SU-DHL-6 (cell line): ENCODE data around the gene LBH.

ENCODE experiments used
- H2AFZ ChIP-seq: fragments of 200-600 bp; sonication (generic); 2 replicates; pipeline ENCODE4 v1.6.1; 2014; ENCODE audit warnings: low read depth, mild to moderate bottlenecking, moderate library complexity, mixed read lengths, antibody characterized with exemption, low read length; ENCODE audit not compliant: severe bottlenecking
- H3F3A ChIP-seq: fragments of 200-600 bp; shearing (Covaris generic); 2 replicates; pipeline ENCODE4 v1.6.0; 2016; ENCODE audit warnings: antibody characterized with exemption, mild to moderate bottlenecking; ENCODE audit not compliant: insufficient read depth
- H3K27ac ChIP-seq: fragments of 200-600 bp; sonication (generic); 2 replicates; pipeline ENCODE4 v1.5.1; 2016; ENCODE audit warnings: low read depth, mild to moderate bottlenecking, low read length, moderate library complexity, mixed read lengths
- H3K27me3 ChIP-seq: fragments of 200-600 bp; sonication (generic), shearing (Covaris generic); 2 replicates; pipeline ENCODE4 v1.6.0; 2014; ENCODE audit warnings: mild to moderate bottlenecking, low read length
- H3K36me3 ChIP-seq: fragments of 200-600 bp; sonication (generic); 2 replicates; pipeline ENCODE4 v1.6.1; 2014; ENCODE audit warnings: mild to moderate bottlenecking, low read length, mixed read lengths
- H3K4me2 ChIP-seq: fragments of 300-600, 200-600 bp; shearing (Covaris generic), sonication (generic); 2 replicates; pipeline ENCODE4 v1.6.0; 2014; ENCODE audit warnings: low read length, low read depth, mild to moderate bottlenecking; ENCODE audit not compliant: poor library complexity, severe bottlenecking
- H3K4me3 ChIP-seq: fragments of 200-600 bp; sonication (generic); 2 replicates; pipeline ENCODE4 v1.5.1; 2014; ENCODE audit warnings: antibody characterized with exemption, low read length, mild to moderate bottlenecking, mixed read lengths; ENCODE audit not compliant: insufficient read depth, poor library complexity, severe bottlenecking
- H3K79me2 ChIP-seq: fragments of 200-600 bp; sonication (generic); 2 replicates; pipeline ENCODE4 v1.6.1; 2014; ENCODE audit warnings: mild to moderate bottlenecking, low read length, moderate library complexity; ENCODE audit not compliant: insufficient read depth
- H3K9ac ChIP-seq: fragments of 200-600 bp; sonication (generic); 2 replicates; pipeline ENCODE4 v1.7.0; 2014; ENCODE audit warnings: mild to moderate bottlenecking, low read length
- H3K9me2 ChIP-seq: fragments of 200-600 bp; sonication (generic); replicated peaks from 2 replicates; pipeline ENCODE4 v1.6.1; 2014; ENCODE audit warnings: low read length; ENCODE audit not compliant: insufficient read depth
- H3K9me3 ChIP-seq: fragments of 200-600 bp; sonication (generic); 2 replicates; pipeline ENCODE4 v1.6.1; 2014; ENCODE audit warnings: low read length, mixed read lengths; ENCODE audit not compliant: insufficient read depth
- H4K20me1 ChIP-seq: fragments of 200-600 bp; sonication (generic); 2 replicates; pipeline ENCODE4 v1.6.1; 2014; ENCODE audit warnings: low read depth, mild to moderate bottlenecking, antibody characterized with exemption, low read length, moderate library complexity, mixed read lengths
- EZH2phosphoT487 ChIP-seq: fragments of 200-600 bp; sonication (generic), shearing (Covaris generic); conservative IDR thresholded peaks from 2 replicates; pipeline ENCODE4 v1.6.1; 2018; ENCODE audit warnings: mild to moderate bottlenecking, antibody characterized with exemption, low read length, moderate library complexity, mixed read lengths
- TF ChIP-seq, protein P1 (sequence below): fragments of 200-600 bp; sonication (generic); IDR thresholded peaks from one replicate; pipeline ENCODE4 v1.5.1; 2017; ENCODE audit warnings: antibody characterized with exemption, mild to moderate bottlenecking, low read length, moderate library complexity; ENCODE audit not compliant: insufficient read depth, poor library complexity, severe bottlenecking

LBH gene

DNA sequence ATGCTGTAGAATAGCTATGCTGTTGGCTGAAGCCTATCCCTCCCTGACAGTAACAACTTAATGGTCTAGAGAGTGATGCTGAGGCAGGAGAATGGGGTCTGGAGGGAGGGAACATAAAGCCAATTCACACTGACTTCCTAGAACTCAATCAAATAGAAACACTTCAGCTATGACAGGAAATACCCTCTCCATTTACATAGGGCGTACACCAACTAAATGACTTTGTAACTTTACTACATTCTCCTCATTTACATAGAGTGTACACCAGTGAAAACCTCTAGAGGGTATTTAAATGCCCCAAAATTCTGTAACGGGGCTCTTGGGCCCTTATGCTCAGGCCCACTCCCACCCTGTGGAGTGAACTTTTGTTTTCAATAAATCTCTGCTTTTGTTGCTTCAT, 43.0 kb upstream of the LBH start:
- Histone ChIP-seq H3K27me3 (no peaks in the 10 kb centered on the region), H3K9me2 (no peaks in the 10 kb centered on the region), H3K4me2 (no peak overlapping the region), H2AFZ (no peak overlapping the region), H3K27ac (no peak overlapping the region), H3K4me3 (no peak overlapping the region), H3K36me3 (no peaks in the 10 kb centered on the region), H3K79me2 (no peaks in the 10 kb centered on the region), H3K9me3 (no peaks in the 10 kb centered on the region), H3K9ac (no peak overlapping the region), H4K20me1 (no peaks in the 10 kb centered on the region), H3F3A (no peaks in the 10 kb centered on the region)
- TF ChIP-seq, protein P1, sequence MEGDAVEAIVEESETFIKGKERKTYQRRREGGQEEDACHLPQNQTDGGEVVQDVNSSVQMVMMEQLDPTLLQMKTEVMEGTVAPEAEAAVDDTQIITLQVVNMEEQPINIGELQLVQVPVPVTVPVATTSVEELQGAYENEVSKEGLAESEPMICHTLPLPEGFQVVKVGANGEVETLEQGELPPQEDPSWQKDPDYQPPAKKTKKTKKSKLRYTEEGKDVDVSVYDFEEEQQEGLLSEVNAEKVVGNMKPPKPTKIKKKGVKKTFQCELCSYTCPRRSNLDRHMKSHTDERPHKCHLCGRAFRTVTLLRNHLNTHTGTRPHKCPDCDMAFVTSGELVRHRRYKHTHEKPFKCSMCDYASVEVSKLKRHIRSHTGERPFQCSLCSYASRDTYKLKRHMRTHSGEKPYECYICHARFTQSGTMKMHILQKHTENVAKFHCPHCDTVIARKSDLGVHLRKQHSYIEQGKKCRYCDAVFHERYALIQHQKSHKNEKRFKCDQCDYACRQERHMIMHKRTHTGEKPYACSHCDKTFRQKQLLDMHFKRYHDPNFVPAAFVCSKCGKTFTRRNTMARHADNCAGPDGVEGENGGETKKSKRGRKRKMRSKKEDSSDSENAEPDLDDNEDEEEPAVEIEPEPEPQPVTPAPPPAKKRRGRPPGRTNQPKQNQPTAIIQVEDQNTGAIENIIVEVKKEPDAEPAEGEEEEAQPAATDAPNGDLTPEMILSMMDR, result no peak
- no peak for TF ChIP-seq EZH2phosphoT487

DNA sequence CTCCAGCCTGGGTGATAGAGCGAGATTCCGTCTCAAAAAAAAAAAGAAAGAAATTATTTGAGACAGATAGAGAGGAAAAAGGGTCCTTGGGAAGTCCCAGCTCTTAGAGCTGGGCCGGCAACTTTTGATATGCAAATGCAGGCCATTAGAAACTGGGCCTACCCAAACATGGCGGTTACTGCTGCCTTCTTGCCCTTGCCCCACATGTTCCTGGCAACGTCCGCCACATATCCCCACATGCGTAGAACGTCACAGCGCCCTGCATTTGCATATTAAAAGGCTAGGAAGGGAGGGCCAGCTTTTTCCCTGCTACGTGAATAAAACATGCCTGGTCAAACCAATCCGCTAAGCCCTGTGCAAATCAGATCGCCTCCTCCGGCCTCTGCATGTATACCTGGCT, 40.7 kb upstream of the LBH start:
- H3K79me2 ChIP-seq, result no peaks in the 10 kb centered on the region
- H3K27me3 ChIP-seq, result no peaks in the 10 kb centered on the region
- H3K36me3 ChIP-seq, result no peaks in the 10 kb centered on the region
- H3K9me2 ChIP-seq, result no peaks in the 10 kb centered on the region
- no peak overlapping the region for H3K4me3 ChIP-seq
- TF ChIP-seq, protein P1, result no peak
- no peak for TF ChIP-seq EZH2phosphoT487
- no peak overlapping the region for H3K4me2 ChIP-seq
- H3F3A ChIP-seq, result no peaks in the 10 kb centered on the region
- H4K20me1 ChIP-seq, result no peaks in the 10 kb centered on the region
- no peak overlapping the region for H3K9ac ChIP-seq
- H3K9me3 ChIP-seq, result no peaks in the 10 kb centered on the region
- no peak overlapping the region for H2AFZ ChIP-seq
- H3K27ac ChIP-seq, result no peak overlapping the region

DNA sequence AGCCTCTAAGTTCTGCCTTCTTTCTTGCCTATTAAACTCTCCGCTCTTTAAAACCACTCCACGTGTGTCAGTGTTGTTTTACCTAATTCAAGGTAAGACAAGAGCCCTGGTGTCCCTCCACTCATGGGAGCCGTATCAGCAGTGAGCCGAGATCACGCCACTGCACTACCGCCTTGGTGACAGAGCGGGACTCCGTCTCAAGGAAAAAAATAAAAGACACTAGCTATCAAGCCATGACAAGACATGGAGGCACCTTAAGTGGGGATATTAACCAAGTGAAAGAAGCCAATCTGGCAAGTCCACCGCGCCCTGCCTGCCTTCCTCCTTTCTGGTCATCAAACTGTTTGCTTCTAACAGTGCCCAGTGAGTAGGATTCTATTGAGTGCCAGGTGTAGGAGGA, 40.2 kb upstream of the LBH start:
- Histone ChIP-seq H3K27ac (no peak overlapping the region), H3K9me2 (no peaks in the 10 kb centered on the region), H3K4me3 (no peak overlapping the region), H4K20me1 (no peaks in the 10 kb centered on the region), H3F3A (no peaks in the 10 kb centered on the region), H3K36me3 (no peaks in the 10 kb centered on the region), H3K4me2 (no peak overlapping the region), H3K9ac (no peak overlapping the region), H3K27me3 (no peaks in the 10 kb centered on the region), H3K9me3 (no peaks in the 10 kb centered on the region), H3K79me2 (no peaks in the 10 kb centered on the region), H2AFZ (no peak overlapping the region)
- TF ChIP-seq, protein P1, result no peak
- TF ChIP-seq EZH2phosphoT487, result no peak

DNA sequence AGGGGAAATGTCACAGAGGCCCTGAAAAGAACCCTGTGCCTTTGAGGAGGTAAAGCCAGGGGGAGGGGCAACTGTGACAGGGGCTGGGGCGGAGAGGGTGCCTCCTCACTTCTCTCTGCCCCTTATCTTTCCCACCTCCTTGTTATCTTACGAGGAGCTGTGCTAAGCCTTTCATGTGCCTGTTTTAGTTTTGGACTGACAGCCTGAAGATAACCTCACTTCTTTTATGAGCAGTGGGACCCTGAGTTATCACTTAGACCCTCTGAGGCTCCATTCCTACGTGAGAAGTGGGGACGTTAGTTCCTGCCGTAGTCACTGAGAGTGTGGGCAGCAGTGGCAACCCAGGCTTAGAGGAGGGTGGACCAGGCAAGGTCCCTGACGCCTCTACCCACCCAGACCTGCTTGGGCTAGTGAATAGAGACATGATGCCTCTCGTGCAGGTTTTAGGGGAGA, 39.5 kb upstream of the LBH start:
- no peaks in the 10 kb centered on the region for H3K9me3 ChIP-seq
- no peak for TF ChIP-seq EZH2phosphoT487
- TF ChIP-seq, protein P1, result no peak
- no peak overlapping the region for H3K4me2 ChIP-seq
- H3K79me2 ChIP-seq, result no peaks in the 10 kb centered on the region
- no peaks in the 10 kb centered on the region for H3K36me3 ChIP-seq
- no peaks in the 10 kb centered on the region for H3F3A ChIP-seq
- no peak overlapping the region for H3K9ac ChIP-seq
- no peak overlapping the region for H3K27ac ChIP-seq
- no peaks in the 10 kb centered on the region for H4K20me1 ChIP-seq
- H3K9me2 ChIP-seq, result no peaks in the 10 kb centered on the region
- H3K27me3 ChIP-seq, result no peaks in the 10 kb centered on the region
- no peak overlapping the region for H2AFZ ChIP-seq
- no peak overlapping the region for H3K4me3 ChIP-seq
